Astrocyte (in vitro differentiated cells and primary cell): ENCODE results near the gene OR56A1. TPM values are rescaled to one million over a fixed set of nuclear protein-coding genes. Genes with fewer than 3 reads are reported as not detected.
A peak's percentile ranks its signal among the peaks of the same experiment; 100 is the strongest.

ENCODE experiments used
- DNase-seq: peaks from one replicate; pipeline ENCODE4 v3.0.0-alpha.2; 2010; ENCODE audit warnings: low read depth
- FAIRE-seq: peaks from 2 replicates; lab custom pipeline; 2011; peaks lifted over from hg19 to GRCh38; lab: Jason Lieb, UNC
- H2AFZ ChIP-seq: 2 replicates; pipeline ENCODE4 v1.6.0; 2012; ENCODE audit warnings: low read depth, low read length, inconsistent platforms
- H3K27ac ChIP-seq: 2 replicates; pipeline ENCODE4 v1.5.1; 2011; ENCODE audit warnings: low read depth, low read length, inconsistent platforms
- H3K27me3 ChIP-seq: 2 replicates; pipeline ENCODE4 v1.6.0; 2011; ENCODE audit warnings: low read length, inconsistent platforms; ENCODE audit not compliant: insufficient read depth
- H3K36me3 ChIP-seq: 2 replicates; pipeline ENCODE4 v1.5.1; 2011; ENCODE audit warnings: low read length, inconsistent platforms; ENCODE audit not compliant: insufficient read depth
- H3K4me1 ChIP-seq: 2 replicates; pipeline ENCODE4 v1.5.1; 2011; ENCODE audit warnings: low read length, inconsistent platforms; ENCODE audit not compliant: insufficient read depth
- H3K4me2 ChIP-seq: 2 replicates; pipeline ENCODE4 v1.6.0; 2012; ENCODE audit warnings: low read length, inconsistent platforms
- H3K4me3 ChIP-seq: 2 replicates; pipeline ENCODE4 v1.5.1; 2011; ENCODE audit warnings: low read depth, mild to moderate bottlenecking, low read length, inconsistent platforms; ENCODE audit not compliant: insufficient read depth
- H3K79me2 ChIP-seq: 2 replicates; pipeline ENCODE4 v1.6.0; 2012; ENCODE audit warnings: mild to moderate bottlenecking, low read length, inconsistent platforms; ENCODE audit not compliant: insufficient read depth
- H3K9ac ChIP-seq: 2 replicates; pipeline ENCODE4 v1.6.0; 2012; ENCODE audit warnings: mild to moderate bottlenecking, low read length, inconsistent platforms
- H3K9me3 ChIP-seq: 2 replicates; pipeline ENCODE4 v1.5.1; 2012; ENCODE audit warnings: low read depth, mild to moderate bottlenecking, low read length, inconsistent platforms; ENCODE audit not compliant: insufficient read depth
- H4K20me1 ChIP-seq: 2 replicates; pipeline ENCODE4 v1.6.0; 2012; ENCODE audit warnings: low read length, inconsistent platforms; ENCODE audit not compliant: insufficient read depth
- H3K27ac Mint-ChIP-seq: one replicate; pipeline ENCODE4 v1.8.0; 2021; ENCODE audit warnings: mild to moderate bottlenecking, mixed read lengths; ENCODE audit not compliant: unreplicated experiment
- H3K27me3 Mint-ChIP-seq: one replicate; pipeline ENCODE4 v1.8.0; 2021; ENCODE audit warnings: low read depth, mixed read lengths; ENCODE audit not compliant: unreplicated experiment
- H3K36me3 Mint-ChIP-seq: one replicate; pipeline ENCODE4 v1.8.0; 2021; ENCODE audit warnings: low read depth, mixed read lengths; ENCODE audit not compliant: unreplicated experiment
- H3K4me1 Mint-ChIP-seq: one replicate; pipeline ENCODE4 v1.8.0; 2021; ENCODE audit warnings: low read depth, mixed read lengths; ENCODE audit not compliant: unreplicated experiment
- H3K4me3 Mint-ChIP-seq: one replicate; pipeline ENCODE4 v1.8.0; 2021; ENCODE audit warnings: mild to moderate bottlenecking, moderate library complexity, mixed read lengths; ENCODE audit not compliant: unreplicated experiment
- H3K9me3 Mint-ChIP-seq: one replicate; pipeline ENCODE4 v1.8.0; 2021; ENCODE audit warnings: mild to moderate bottlenecking, mixed read lengths; ENCODE audit not compliant: unreplicated experiment
- CTCF ChIP-seq: IDR thresholded peaks from 2 replicates; pipeline ENCODE4 v1.5.1; 2011; ENCODE audit warnings: low read depth, mild to moderate bottlenecking, inconsistent platforms, low read length, moderate library complexity; ENCODE audit not compliant: insufficient read depth
- EZH2 ChIP-seq: IDR thresholded peaks from 2 replicates; pipeline ENCODE4 v1.6.1; 2012; ENCODE audit warnings: mild to moderate bottlenecking, low read length, inconsistent platforms; ENCODE audit not compliant: insufficient read depth
- total RNA-seq: library from RNA; stranded (reverse); gene quantifications from 2 replicates; pipeline ENCODE4 v1.2.1, GENCODE V29; 2021

OR56A1 gene
- total RNA-seq, 1 donor from 2014 or later = not detected

GRCh38 chr11:6022956-6023355 is 7.6 kb downstream of the OR56A1 start:
- H3K4me3 ChIP-seq = no peak overlapping the region
- H3K27me3 Mint-ChIP-seq = peaks cover 19% of the 10 kb centered on the region
- H4K20me1 ChIP-seq = no peaks in the 10 kb centered on the region
- FAIRE-seq (no peak), DNase-seq (peak; percentile 11)
- no peaks in the 10 kb centered on the region for H3K36me3 Mint-ChIP-seq
- H3K4me1 ChIP-seq = no peaks in the 10 kb centered on the region
- no peak for TF ChIP-seq EZH2
- peak; percentile 47 for TF ChIP-seq CTCF
- H3K27ac ChIP-seq = no peak overlapping the region
- H3K9me3 ChIP-seq = no peaks in the 10 kb centered on the region
- H3K27me3 ChIP-seq = no peaks in the 10 kb centered on the region
- no peaks in the 10 kb centered on the region for H3K79me2 ChIP-seq
- H3K4me1 Mint-ChIP-seq = peaks cover 2% of the 10 kb centered on the region
- H3K9me3 Mint-ChIP-seq = no peaks in the 10 kb centered on the region
- no peak overlapping the region for H3K4me3 Mint-ChIP-seq
- no peak overlapping the region for H3K9ac ChIP-seq
- H3K4me2 ChIP-seq = no peak overlapping the region
- H2AFZ ChIP-seq = no peak overlapping the region
- no peaks in the 10 kb centered on the region for H3K36me3 ChIP-seq
- H3K27ac Mint-ChIP-seq = no peak overlapping the region

- no peaks in the 10 kb centered on the region for H3K27me3 Mint-ChIP-seq
- no peak for TF ChIP-seq CTCF
- TF ChIP-seq EZH2 = no peak
- no peaks in the 10 kb centered on the region for H3K9me3 ChIP-seq
- no peak overlapping the region for H2AFZ ChIP-seq
- H3K79me2 ChIP-seq = no peaks in the 10 kb centered on the region
- H3K4me3 ChIP-seq = no peak overlapping the region
- H3K4me3 Mint-ChIP-seq = no peak overlapping the region
- no peak overlapping the region for H3K4me2 ChIP-seq
- H4K20me1 ChIP-seq = no peaks in the 10 kb centered on the region
- H3K36me3 ChIP-seq = no peaks in the 10 kb centered on the region
- peaks cover 4% of the 10 kb centered on the region for H3K9me3 Mint-ChIP-seq
- H3K4me1 Mint-ChIP-seq = no peaks in the 10 kb centered on the region
- no peak for DNase-seq
- H3K4me1 ChIP-seq = no peaks in the 10 kb centered on the region
- no peak overlapping the region for H3K27ac Mint-ChIP-seq
- H3K9ac ChIP-seq = no peak overlapping the region
- H3K27ac ChIP-seq = no peak overlapping the region
- H3K36me3 Mint-ChIP-seq = no peaks in the 10 kb centered on the region
- no peak for FAIRE-seq
- H3K27me3 ChIP-seq = no peaks in the 10 kb centered on the region
These were observed 17.5 kb downstream of the OR56A1 start for GRCh38 chr11:6013042-6013441.

- H3K9me3 Mint-ChIP-seq = peaks cover 3% of the 10 kb centered on the region
- no peak overlapping the region for H3K9ac ChIP-seq
These were observed 18.4 kb downstream of the OR56A1 start for GRCh38 chr11:6012035-6012668.

More at GRCh38 chr11:6012035-6012668, 18.4 kb downstream of the OR56A1 start:
- no peaks in the 10 kb centered on the region for H3K4me1 ChIP-seq
- no peak overlapping the region for H2AFZ ChIP-seq
- TF ChIP-seq EZH2 = no peak
- TF ChIP-seq CTCF = no peak
- no peak for FAIRE-seq
- H3K4me3 ChIP-seq = no peak overlapping the region
- no peaks in the 10 kb centered on the region for H3K36me3 ChIP-seq
- no peaks in the 10 kb centered on the region for H3K9me3 ChIP-seq
- Mint-ChIP-seq H3K27me3 (no peaks in the 10 kb centered on the region), H3K4me3 (no peak overlapping the region), H3K27ac (no peak overlapping the region), H3K36me3 (no peaks in the 10 kb centered on the region), H3K4me1 (no peaks in the 10 kb centered on the region)
- no peak overlapping the region for H3K4me2 ChIP-seq
- no peaks in the 10 kb centered on the region for H4K20me1 ChIP-seq
- no peak for DNase-seq
- no peaks in the 10 kb centered on the region for H3K27me3 ChIP-seq
- H3K27ac ChIP-seq = no peak overlapping the region
- H3K79me2 ChIP-seq = no peaks in the 10 kb centered on the region
